IPS-15b (cell line): ENCODE results near the gene GDAP2.

ENCODE experiments used
- H3K27me3 ChIP-seq: one replicate; pipeline ENCODE4 v1.6.1; 2013; ENCODE audit warnings: low read length; ENCODE audit not compliant: control insufficient read depth, insufficient read depth
- H3K36me3 ChIP-seq: one replicate; pipeline ENCODE4 v1.6.1; 2013; ENCODE audit warnings: low read length; ENCODE audit not compliant: control insufficient read depth, insufficient read depth
- H3K4me1 ChIP-seq: one replicate; pipeline ENCODE4 v1.6.1; 2013; ENCODE audit warnings: mild to moderate bottlenecking, low read length; ENCODE audit not compliant: control insufficient read depth, insufficient read depth
- H3K4me3 ChIP-seq: one replicate; pipeline ENCODE4 v1.5.1; 2013; ENCODE audit warnings: low read depth, low read length
- H3K9ac ChIP-seq: one replicate; pipeline ENCODE4 v1.6.1; 2013; ENCODE audit warnings: low read depth, mild to moderate bottlenecking, low read length
- H3K9me3 ChIP-seq: one replicate; pipeline ENCODE4 v1.6.1; 2013; ENCODE audit warnings: mild to moderate bottlenecking, low read length; ENCODE audit not compliant: control insufficient read depth, insufficient read depth

GDAP2 gene

GRCh38 chr1:117897551-117897950 is 31.9 kb downstream of the GDAP2 start:
- H3K4me1 ChIP-seq: no peaks in the 10 kb centered on the region
- no peaks in the 10 kb centered on the region for H3K36me3 ChIP-seq
- H3K4me3 ChIP-seq: no peak overlapping the region
- H3K9ac ChIP-seq: no peak overlapping the region
- no peaks in the 10 kb centered on the region for H3K27me3 ChIP-seq
- no peaks in the 10 kb centered on the region for H3K9me3 ChIP-seq

DNA sequence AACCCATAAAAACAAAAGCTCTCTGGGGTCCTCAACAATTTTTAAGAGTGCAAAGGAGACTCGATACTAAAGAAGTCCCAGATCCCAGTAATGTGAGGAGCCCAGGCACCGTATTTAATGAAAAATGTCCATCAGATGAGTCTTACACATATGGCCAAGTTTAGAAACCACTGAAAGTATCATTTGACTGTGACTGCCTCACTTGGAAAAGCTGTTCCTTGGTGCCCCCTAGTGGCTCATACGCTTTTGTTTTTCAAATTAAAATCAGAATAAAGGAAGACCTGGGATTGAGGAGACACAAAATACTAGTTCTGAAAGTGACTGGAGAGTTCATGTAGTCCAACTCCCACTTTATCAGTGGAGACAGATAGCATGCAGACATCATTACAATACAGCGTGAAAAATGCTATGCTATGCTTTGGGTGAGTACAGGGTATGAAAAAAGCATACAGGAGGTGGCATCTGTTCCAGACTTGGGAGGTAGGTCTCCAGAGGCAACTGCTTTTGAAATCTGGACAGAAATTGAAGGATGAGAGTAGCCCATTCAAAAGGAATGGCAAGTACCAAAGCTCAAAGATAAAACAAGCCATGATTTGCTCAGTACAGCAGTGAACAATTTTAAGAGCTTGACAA is 33.8 kb downstream of the GDAP2 start:
- no peaks in the 10 kb centered on the region for H3K27me3 ChIP-seq
- H3K4me3 ChIP-seq: no peak overlapping the region
- H3K36me3 ChIP-seq: no peaks in the 10 kb centered on the region
- no peaks in the 10 kb centered on the region for H3K9me3 ChIP-seq
- H3K9ac ChIP-seq: no peak overlapping the region
- no peaks in the 10 kb centered on the region for H3K4me1 ChIP-seq

DNA sequence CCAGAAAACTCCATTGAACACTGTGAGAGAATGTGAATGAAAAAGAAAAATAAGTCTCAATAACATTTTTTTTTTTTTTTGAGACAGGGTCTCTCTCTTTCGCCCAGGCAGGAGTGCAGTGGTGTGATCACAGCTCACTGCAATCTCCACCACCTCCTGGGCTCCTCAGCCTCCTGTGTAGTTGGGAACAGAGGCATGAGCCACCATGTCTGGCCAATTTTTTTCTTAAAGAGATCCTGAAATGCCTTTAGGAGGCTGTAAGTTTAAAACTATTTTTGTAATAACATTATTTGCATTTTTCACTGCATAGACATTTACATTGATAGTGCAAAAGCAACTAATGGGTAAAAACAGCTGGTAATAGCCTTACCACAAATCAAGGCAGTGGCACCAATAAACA is 35.3 kb downstream of the GDAP2 start:
- Histone ChIP-seq H3K36me3 (no peaks in the 10 kb centered on the region), H3K9me3 (no peaks in the 10 kb centered on the region), H3K27me3 (no peaks in the 10 kb centered on the region), H3K4me1 (no peaks in the 10 kb centered on the region), H3K4me3 (no peak overlapping the region), H3K9ac (no peak overlapping the region)

GRCh38 chr1:117892512-117892911 is 36.9 kb downstream of the GDAP2 start:
- Histone ChIP-seq H3K4me1 (no peaks in the 10 kb centered on the region), H3K9me3 (no peaks in the 10 kb centered on the region), H3K9ac (no peak overlapping the region), H3K36me3 (no peaks in the 10 kb centered on the region), H3K27me3 (no peaks in the 10 kb centered on the region), H3K4me3 (no peak overlapping the region)

DNA sequence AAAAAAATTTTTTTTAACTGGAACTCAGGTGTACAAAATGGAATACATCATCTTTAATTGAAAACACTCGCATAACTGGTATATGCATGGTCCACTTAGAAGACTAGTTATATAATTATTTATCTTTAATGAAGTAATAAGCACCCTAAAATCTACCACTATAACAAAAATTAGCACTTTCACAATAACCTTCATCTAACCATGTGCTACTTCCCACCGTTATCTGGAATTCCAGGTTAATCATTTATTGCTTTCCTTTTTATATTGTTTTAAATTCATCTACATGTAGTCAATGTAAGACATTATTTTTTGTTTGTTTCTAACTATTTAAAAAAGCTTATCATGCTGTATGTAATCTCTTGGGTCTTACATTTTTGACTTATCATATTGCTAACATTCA is 39.0 kb downstream of the GDAP2 start:
- no peaks in the 10 kb centered on the region for H3K36me3 ChIP-seq
- H3K9ac ChIP-seq: no peak overlapping the region
- no peaks in the 10 kb centered on the region for H3K4me1 ChIP-seq
- H3K9me3 ChIP-seq: no peaks in the 10 kb centered on the region
- no peak overlapping the region for H3K4me3 ChIP-seq
- H3K27me3 ChIP-seq: no peaks in the 10 kb centered on the region

- Histone ChIP-seq H3K36me3 (peaks cover 2% of the 10 kb centered on the region), H3K9me3 (no peaks in the 10 kb centered on the region), H3K4me1 (no peaks in the 10 kb centered on the region), H3K27me3 (no peaks in the 10 kb centered on the region), H3K4me3 (no peak overlapping the region), H3K9ac (no peak overlapping the region)
These were observed 43.2 kb downstream of the GDAP2 start for GRCh38 chr1:117886101-117886795.

GRCh38 chr1:117883616-117884015 is 45.8 kb downstream of the GDAP2 start:
- Histone ChIP-seq H3K4me1 (no peaks in the 10 kb centered on the region), H3K4me3 (no peak overlapping the region), H3K36me3 (peaks cover 2% of the 10 kb centered on the region), H3K27me3 (no peaks in the 10 kb centered on the region), H3K9ac (no peak overlapping the region), H3K9me3 (no peaks in the 10 kb centered on the region)

- Histone ChIP-seq H3K9ac (no peak overlapping the region), H3K36me3 (peaks cover 14% of the 10 kb centered on the region), H3K27me3 (no peaks in the 10 kb centered on the region), H3K4me3 (no peak overlapping the region), H3K9me3 (no peaks in the 10 kb centered on the region), H3K4me1 (no peaks in the 10 kb centered on the region)
These were observed 50.1 kb downstream of the GDAP2 start for GRCh38 chr1:117879284-117879683.

DNA sequence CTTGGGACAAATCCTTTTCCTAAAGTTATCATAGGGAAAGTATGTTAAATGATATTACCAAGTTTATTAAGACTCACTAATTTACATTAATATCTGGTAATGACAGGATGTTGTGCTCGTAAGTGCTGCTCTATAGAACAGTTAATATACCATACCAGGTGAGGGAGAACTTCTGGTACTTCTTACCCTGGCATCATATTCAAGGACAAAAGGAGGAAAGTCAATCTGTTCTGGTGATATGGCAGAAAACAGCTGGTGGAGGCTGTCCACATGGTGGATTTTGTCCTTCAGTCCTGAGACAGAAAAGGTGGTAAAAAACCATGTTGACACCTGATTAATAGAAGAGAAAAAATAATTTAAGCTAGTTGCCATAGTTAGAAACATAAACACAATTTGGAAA is 51.6 kb downstream of the GDAP2 start:
- H3K9me3 ChIP-seq: no peaks in the 10 kb centered on the region

DNA sequence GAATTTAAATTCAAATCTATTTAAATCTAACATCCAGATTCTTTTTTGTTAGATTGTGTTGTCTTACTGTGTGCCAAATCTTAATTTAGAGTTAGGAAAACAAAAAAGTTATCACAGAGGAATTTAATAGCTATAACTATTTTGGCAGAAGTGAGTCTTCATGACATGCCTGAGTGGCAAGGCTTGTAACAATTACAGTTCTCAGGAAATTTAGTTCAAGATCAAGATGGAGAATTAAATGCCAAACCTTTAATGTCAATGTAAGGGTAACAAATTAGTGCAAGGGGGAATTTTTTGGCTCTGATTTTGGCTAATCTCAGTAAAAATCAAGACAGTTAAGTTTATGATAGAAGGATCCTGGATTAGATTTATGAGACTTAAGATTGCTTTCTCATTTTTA is 58.4 kb downstream of the GDAP2 start:
- no peak overlapping the region for H3K9ac ChIP-seq
- peaks cover 7% of the 10 kb centered on the region for H3K36me3 ChIP-seq
- no peaks in the 10 kb centered on the region for H3K4me1 ChIP-seq
- no peaks in the 10 kb centered on the region for H3K27me3 ChIP-seq
- no peaks in the 10 kb centered on the region for H3K9me3 ChIP-seq
- no peak overlapping the region for H3K4me3 ChIP-seq

More for the DNA sequence above, 51.6 kb downstream of the GDAP2 start:
- no peak overlapping the region for H3K9ac ChIP-seq
- H3K27me3 ChIP-seq: no peaks in the 10 kb centered on the region
- H3K4me1 ChIP-seq: no peaks in the 10 kb centered on the region
- peaks cover 14% of the 10 kb centered on the region for H3K36me3 ChIP-seq
- H3K4me3 ChIP-seq: no peak overlapping the region

DNA sequence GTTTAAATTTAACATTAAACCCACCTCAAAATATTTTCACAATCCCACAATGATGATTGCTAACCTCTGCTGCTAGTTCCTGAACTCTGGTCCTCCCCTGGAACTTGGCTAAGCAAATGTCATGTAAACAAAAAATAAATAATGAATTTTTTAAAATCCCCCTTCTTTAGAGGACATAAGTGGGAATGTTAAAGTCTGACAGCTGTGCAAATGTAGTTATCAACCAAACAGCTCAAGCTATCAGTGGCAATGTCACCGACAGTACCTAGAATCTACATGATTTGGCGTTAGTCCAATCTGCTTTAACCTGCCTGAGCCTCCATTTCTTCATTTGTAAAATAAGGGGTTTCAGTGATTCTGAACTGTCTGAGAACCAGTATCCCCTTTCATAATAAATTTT is 67.7 kb downstream of the GDAP2 start:
- H3K9me3 ChIP-seq: no peaks in the 10 kb centered on the region
- peaks cover 4% of the 10 kb centered on the region for H3K36me3 ChIP-seq
- no peaks in the 10 kb centered on the region for H3K4me1 ChIP-seq
- H3K27me3 ChIP-seq: no peaks in the 10 kb centered on the region
- H3K4me3 ChIP-seq: no peak overlapping the region
- no peak overlapping the region for H3K9ac ChIP-seq

- H3K4me1 ChIP-seq: no peaks in the 10 kb centered on the region
- H3K36me3 ChIP-seq: peaks cover 4% of the 10 kb centered on the region
- H3K4me3 ChIP-seq: no peak overlapping the region
- no peak overlapping the region for H3K9ac ChIP-seq
- no peaks in the 10 kb centered on the region for H3K9me3 ChIP-seq
- no peaks in the 10 kb centered on the region for H3K27me3 ChIP-seq
These were observed 68.4 kb downstream of the GDAP2 start for GRCh38 chr1:117860896-117861610.
